HG02884 (cell line): ENCODE results near the gene NCAN.
"Not testable (repeated sequence)": the region's sequence is repeated elsewhere in the genome, so short reads cannot be mapped to it uniquely, and the experiment has no call there.

ENCODE experiments used
- ATAC-seq: cut with Tn5 transposase; IDR thresholded peaks from one replicate; pipeline ENCODE4 v1.9.1; 2021; ENCODE audit warnings: mild to moderate bottlenecking, moderate library complexity; ENCODE audit not compliant: unreplicated experiment

The NCAN gene

GRCh38 chr19:19192910-19193423, 18.8 kb upstream of the NCAN start:
- no peak for ATAC-seq

GRCh38 chr19:19193926-19194325, 17.8 kb upstream of the NCAN start:
- no peak for ATAC-seq

GRCh38 chr19:19201697-19202630, 9.8 kb upstream of the NCAN start:
- no peak for ATAC-seq

- peak; percentile 13 for ATAC-seq
These were observed 9.1 kb upstream of the NCAN start for GRCh38 chr19:19202707-19203011.

- peak; percentile 77 for ATAC-seq
These were observed 8.5 kb upstream of the NCAN start, which contains the start of gene NR2C2AP for GRCh38 chr19:19203012-19203856. Gene NR2C2AP (minus strand): TSS chr19:19203414. CDS start chr19:19203060, 354 bp downstream.

- no peak for ATAC-seq
These were observed 7.6 kb upstream of the NCAN start for GRCh38 chr19:19204181-19204580.

- no peak for ATAC-seq
These were observed 6.0 kb upstream of the NCAN start for GRCh38 chr19:19205416-19206410.

- no peak for ATAC-seq
These were observed 4.8 kb upstream of the NCAN start for GRCh38 chr19:19206938-19207337.

GRCh38 chr19:19207637-19208572, 3.9 kb upstream of the NCAN start:
- ATAC-seq: no peak

- no peak for ATAC-seq
These were observed 2.4 kb upstream of the NCAN start for GRCh38 chr19:19209372-19209771.

GRCh38 chr19:19212916-19213315, 1.2 kb downstream of the NCAN start:
- no peak for ATAC-seq

- ATAC-seq: no peak
These were observed 1.8 kb downstream of the NCAN start for GRCh38 chr19:19213426-19214158.

GRCh38 chr19:19214159-19214490, 2.4 kb downstream of the NCAN start:
- no peak for ATAC-seq

- ATAC-seq: no peak
These were observed 3.1 kb downstream of the NCAN start for GRCh38 chr19:19214892-19215291.

- no peak for ATAC-seq
These were observed 4.0 kb downstream of the NCAN start for GRCh38 chr19:19215792-19216191.

GRCh38 chr19:19217099-19217498, 5.3 kb downstream of the NCAN start:
- no peak for ATAC-seq

GRCh38 chr19:19218911-19219310, 7.2 kb downstream of the NCAN start:
- ATAC-seq: no peak

- ATAC-seq: not testable (repeated sequence)
These were observed 9.2 kb downstream of the NCAN start for GRCh38 chr19:19221000-19221399.

- no peak for ATAC-seq
These were observed 11.3 kb downstream of the NCAN start for GRCh38 chr19:19223060-19223459.
